ENCODE results near the gene BHMT2.

DNA sequence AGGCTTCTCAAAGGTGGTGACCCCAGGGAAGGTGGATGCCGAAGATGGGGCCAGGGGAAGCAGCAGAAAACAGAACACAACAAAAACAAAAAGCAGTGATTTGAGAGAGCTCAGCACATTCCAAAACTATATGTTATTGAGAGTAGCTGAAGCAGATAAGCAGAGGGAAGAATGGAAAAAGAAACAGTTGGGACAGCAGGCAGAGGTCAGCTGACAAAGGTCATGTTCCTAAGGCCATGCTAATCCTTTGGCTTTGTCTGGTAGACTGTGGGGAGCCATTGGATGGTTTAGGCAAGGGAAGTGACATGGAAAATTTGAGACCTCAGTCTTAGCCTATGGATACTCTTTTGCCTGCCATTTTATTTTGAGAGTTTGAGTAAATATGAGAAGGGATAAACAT lies 14.6 kb upstream of the BHMT2 start:
- TF ChIP-seq EZH2phosphoT487 (IDR thresholded peaks at IDR 0.05) = no peak
- TF ChIP-seq, protein P1, sequence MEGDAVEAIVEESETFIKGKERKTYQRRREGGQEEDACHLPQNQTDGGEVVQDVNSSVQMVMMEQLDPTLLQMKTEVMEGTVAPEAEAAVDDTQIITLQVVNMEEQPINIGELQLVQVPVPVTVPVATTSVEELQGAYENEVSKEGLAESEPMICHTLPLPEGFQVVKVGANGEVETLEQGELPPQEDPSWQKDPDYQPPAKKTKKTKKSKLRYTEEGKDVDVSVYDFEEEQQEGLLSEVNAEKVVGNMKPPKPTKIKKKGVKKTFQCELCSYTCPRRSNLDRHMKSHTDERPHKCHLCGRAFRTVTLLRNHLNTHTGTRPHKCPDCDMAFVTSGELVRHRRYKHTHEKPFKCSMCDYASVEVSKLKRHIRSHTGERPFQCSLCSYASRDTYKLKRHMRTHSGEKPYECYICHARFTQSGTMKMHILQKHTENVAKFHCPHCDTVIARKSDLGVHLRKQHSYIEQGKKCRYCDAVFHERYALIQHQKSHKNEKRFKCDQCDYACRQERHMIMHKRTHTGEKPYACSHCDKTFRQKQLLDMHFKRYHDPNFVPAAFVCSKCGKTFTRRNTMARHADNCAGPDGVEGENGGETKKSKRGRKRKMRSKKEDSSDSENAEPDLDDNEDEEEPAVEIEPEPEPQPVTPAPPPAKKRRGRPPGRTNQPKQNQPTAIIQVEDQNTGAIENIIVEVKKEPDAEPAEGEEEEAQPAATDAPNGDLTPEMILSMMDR (IDR thresholded peaks at IDR 0.05) = no peak
- no peak for TF ChIP-seq EZH2 (IDR thresholded peaks at IDR 0.05)
